NCI-H128 (cell line): Measurements from ENCODE around the gene ITCH.
A peak's percentile ranks its signal among the peaks of the same experiment; 100 is the strongest.
"Not testable (repeated sequence)": the region's sequence is repeated elsewhere in the genome, so short reads cannot be mapped to it uniquely, and the experiment has no call there.

Experiments used
- DNase-seq: peaks from one replicate; lab custom pipeline; 2025; ENCODE audit not compliant: unreplicated experiment; lab: John Stamatoyannopoulos, UW

ITCH gene

DNA sequence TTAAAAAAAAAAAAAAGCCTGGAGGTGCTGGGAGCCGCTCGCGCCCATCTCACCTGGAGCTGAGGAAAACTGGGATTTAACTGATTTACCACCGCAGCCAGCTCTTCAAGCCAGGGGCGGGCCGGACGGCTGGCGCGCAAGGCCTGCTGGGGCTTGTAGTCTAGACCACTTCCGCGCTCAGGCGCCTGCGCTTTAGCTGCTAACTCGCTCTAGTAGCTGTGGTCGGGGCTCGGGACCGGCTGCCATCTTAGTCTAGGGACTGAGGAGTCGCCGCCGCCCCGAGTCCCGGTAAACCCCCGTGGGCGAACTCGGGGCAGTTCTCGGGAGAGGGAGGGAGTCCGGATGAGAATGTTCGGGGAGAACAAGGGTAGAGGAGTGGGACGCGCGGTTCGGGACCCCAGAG is at the start of gene ITCH:
TSS of gene ITCH (plus strand) at position 212 of the 403 bp plus-strand sequence. CDS start 30,539 bp downstream, outside the sequence.
- DNase-seq = peak; percentile 95

- no peak for DNase-seq
Measured at GRCh38 chr20:34315236-34315635, 47.8 kb upstream of the ITCH start.

GRCh38 chr20:34316196-34316814 is 46.8 kb upstream of the ITCH start:
- DNase-seq = no peak

- DNase-seq = no peak
Measured at GRCh38 chr20:34318609-34319443, 44.2 kb upstream of the ITCH start.

GRCh38 chr20:34320861-34321260 is 42.2 kb upstream of the ITCH start:
- no peak for DNase-seq

DNA sequence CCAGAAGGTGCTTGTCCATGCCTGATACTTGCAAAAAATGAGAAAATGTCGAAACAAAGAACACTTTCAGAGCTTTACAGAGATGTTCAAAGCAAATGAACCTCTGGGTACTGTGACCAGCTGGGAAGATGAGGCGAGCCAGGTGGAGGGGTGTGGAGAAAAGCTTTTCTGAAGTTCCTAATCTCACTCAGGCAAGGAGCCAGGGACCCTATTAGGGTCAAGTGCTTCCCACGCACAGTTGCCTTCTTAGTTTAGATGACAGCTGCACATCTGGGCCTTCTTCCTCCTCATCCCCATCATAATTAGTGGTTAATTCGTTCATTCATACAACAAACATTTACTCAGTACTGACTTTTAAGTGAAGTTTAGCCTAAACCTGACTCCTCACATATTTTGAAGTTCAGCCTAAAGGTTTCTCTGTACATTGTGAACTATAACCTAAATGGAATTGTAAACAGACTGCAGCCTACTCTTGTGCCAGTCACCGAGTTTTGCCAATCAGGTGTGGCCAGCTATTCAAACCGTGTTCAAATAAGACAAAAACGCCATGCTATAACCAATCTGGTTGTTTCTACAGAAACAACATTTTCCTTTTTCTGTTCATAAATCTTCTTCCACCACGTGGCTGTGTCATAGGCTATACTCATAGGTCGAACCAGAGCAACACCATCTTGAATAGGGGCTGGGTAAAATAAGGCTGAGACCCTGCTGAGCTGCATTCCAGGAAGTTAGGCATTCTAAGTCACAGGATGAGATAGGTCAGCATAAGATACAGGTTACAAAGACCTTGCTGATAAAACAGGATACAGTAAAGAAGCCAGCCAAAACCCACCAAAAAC is 40.6 kb upstream of the ITCH start:
- no peak for DNase-seq

DNA sequence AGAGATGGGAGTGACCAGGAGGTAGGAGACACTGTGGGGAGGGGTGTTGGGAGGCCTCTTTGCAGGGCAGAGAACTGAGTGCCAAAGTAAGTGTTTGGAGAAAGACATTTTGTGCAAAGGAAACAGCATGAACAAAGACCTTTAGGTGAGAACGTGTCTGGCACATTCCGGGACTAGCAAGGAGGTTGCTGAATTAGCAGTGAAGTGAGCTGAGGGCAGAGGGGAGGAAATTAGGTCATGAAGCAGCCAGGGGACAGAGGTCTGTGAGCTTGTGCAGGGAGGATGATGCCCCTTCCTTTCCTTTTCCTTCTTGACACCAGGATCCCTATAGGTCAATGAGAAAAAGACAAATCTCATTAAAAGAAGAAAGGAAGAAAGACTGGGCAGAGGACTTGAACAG is 38.5 kb upstream of the ITCH start:
- no peak for DNase-seq

DNA sequence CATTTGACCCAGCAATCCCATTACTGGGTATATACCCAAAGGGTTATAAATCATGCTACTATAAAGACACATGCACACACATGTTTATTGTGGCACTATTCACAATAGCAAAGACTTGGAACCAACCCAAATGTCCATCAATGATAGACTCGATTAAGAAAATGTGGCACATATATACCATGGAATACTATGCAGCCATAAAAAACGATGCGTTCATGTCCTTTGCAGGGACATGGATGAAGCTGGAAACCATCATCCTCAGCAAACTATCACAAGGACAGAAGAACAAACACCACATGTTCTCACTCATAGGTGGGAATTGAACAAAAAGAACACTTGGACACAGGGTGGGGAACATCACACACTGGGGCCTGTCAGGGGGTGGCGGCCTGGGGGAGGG is 34.9 kb upstream of the ITCH start:
- not testable (repeated sequence) for DNase-seq

- no peak for DNase-seq
Measured at GRCh38 chr20:34328928-34329677, 34.0 kb upstream of the ITCH start.

- DNase-seq = not testable (repeated sequence)
Measured at GRCh38 chr20:34330861-34331544, 32.1 kb upstream of the ITCH start.

DNA sequence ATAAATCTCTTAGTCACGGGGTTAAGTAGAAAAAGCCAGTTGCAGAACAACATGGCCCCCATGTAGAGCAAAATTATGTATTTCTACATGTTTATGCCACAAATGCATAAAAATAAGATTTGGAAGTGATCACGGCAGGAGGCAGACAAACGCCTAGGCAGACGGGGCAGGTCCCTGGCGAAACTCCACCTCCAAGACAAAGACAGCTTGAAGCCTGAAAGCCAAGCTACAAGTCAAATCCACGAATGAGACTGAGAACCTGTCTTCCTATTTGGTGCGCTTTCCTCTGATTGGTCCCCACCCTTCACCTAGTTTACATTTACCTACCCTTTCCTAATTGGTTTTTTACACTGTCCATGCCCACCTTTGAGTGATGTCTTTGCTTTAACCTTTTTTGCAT is 31.2 kb upstream of the ITCH start:
- no peak for DNase-seq

- no peak for DNase-seq
Measured at GRCh38 chr20:34332262-34332920, 30.7 kb upstream of the ITCH start.

DNA sequence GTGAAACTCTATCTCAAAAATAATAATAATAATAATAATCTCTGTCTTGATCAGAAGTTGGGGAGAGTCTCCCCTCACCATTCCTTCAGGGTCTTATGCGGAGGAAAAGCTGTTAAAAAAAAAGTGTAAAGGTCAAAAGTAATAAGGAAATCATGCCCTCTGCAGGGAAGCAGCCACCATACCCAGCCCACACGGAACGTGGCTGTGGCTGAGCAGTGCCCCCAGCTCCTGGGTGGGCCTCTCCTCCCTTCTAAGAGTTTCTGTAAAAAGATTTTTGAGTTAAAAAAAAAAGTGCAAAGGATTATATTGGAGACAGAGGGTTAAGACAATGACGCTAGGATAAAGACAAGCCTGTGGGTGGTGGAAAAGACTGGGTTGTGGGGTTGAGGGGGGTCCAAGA is 29.3 kb upstream of the ITCH start:
- no peak for DNase-seq

- DNase-seq = no peak
Measured at GRCh38 chr20:34334654-34335407, 28.2 kb upstream of the ITCH start.

DNA sequence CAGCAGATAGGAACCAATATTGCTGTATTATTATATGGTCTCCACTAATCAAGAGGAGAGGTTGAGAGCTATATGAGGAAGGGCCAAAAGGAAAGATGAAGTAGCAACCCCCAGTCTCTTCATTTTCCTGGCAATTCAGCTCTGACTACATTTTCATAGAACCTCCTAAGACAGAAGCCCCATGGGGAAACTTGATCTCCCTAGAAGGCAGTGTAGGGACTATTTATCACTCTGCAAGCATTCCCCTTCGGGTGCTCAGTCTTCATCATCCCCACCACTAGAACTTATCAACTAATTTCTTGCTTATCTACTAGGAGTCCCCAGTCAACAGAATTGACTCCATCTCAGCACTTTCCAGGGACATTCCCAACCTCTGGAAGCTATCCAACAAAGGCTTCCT is 25.5 kb upstream of the ITCH start:
- no peak for DNase-seq

DNA sequence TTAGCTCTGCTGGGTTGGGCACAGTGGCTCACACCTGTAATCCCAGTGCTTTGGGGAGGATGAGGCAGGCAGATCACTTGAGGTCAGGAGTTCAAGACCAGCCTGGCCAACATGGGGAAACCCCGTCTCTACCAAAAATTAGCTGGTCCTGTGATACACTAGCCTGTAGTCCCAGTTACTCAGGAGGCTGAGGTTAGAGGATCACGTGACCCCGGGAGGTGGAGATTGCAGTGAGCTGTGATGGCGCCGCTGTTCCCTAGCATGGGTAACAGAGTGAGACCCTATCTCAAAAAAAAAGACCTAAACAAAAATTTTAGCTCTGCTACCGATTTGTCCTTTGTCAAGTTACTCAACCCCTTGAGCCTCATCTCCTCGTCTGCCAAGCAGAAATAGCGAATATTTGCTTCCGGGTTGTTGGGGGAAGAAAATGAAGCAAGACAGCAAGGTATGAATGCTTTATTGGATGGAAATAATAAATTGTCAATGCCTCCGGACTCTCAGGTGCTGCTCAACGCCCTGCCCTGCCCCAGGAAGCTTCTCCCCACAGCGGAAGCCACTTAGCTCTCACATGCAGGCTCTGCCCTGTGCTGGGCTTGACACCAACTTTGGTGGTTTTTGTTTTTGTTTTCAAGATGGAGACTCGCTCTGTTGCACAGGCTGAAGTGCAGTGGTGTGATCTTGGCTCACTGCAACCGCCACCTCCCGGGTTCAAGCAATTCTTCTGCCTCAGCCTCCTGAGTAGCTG is 24.9 kb upstream of the ITCH start:
- DNase-seq = no peak

- DNase-seq = not testable (repeated sequence)
Measured at GRCh38 chr20:34340726-34341125, 22.3 kb upstream of the ITCH start.

GRCh38 chr20:34341199-34341598 is 21.9 kb upstream of the ITCH start:
- DNase-seq = not testable (repeated sequence)
